ENCODE results near the gene RTP1.

Gene RTP1

DNA sequence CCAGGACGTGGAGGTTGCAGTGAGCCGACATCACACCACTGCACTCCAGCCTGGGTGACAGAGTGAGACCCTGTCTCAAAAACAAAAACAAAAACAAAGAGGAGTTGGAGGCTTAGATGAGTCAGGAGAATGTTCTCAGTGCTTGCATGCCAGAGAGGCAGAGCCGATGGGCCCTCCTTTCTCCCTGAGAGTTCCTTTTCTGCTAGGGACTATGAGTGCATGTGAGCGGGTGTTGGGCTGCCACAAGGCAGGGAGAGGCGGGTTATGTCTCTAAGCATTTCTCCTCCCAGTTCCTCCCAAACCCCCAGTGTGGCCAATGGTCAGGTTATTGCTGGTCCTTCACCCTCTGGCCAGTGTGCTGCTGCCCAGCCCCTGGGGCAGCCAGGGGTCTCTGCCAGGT, 45.1 kb downstream of the RTP1 start:
- H3K4me3 ChIP-seq (ENCODE audit: low read depth, low read length): no peak overlapping the region
- TF ChIP-seq, protein P1, sequence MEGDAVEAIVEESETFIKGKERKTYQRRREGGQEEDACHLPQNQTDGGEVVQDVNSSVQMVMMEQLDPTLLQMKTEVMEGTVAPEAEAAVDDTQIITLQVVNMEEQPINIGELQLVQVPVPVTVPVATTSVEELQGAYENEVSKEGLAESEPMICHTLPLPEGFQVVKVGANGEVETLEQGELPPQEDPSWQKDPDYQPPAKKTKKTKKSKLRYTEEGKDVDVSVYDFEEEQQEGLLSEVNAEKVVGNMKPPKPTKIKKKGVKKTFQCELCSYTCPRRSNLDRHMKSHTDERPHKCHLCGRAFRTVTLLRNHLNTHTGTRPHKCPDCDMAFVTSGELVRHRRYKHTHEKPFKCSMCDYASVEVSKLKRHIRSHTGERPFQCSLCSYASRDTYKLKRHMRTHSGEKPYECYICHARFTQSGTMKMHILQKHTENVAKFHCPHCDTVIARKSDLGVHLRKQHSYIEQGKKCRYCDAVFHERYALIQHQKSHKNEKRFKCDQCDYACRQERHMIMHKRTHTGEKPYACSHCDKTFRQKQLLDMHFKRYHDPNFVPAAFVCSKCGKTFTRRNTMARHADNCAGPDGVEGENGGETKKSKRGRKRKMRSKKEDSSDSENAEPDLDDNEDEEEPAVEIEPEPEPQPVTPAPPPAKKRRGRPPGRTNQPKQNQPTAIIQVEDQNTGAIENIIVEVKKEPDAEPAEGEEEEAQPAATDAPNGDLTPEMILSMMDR (IDR thresholded peaks at IDR 0.05; ENCODE audit: borderline replicate concordance, insufficient read depth, low read depth, low read length): no peak

DNA sequence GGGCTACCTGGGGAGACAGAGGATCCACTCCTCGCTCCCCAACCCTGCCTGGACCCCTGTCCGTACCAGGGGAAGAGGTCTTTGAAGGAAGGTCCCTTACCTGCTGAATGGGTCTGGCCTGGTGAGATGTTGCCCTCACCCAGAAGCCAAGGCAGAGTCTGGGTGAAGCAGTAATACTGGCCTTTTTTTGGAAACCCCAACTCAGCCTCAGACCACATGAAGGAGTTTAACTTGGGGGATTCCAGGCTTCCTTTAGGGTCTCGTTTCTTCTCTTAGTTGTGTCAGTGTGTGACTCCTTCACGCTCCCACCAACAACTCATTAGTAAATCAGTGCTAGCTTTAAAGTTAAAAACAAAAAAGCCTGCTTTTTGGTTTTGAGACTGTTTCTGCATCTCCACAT, 45.6 kb downstream of the RTP1 start:
- TF ChIP-seq, protein P1 (IDR thresholded peaks at IDR 0.05; ENCODE audit: borderline replicate concordance, insufficient read depth, low read depth, low read length): no peak
- H3K4me3 ChIP-seq (ENCODE audit: low read depth, low read length): no peak overlapping the region

DNA sequence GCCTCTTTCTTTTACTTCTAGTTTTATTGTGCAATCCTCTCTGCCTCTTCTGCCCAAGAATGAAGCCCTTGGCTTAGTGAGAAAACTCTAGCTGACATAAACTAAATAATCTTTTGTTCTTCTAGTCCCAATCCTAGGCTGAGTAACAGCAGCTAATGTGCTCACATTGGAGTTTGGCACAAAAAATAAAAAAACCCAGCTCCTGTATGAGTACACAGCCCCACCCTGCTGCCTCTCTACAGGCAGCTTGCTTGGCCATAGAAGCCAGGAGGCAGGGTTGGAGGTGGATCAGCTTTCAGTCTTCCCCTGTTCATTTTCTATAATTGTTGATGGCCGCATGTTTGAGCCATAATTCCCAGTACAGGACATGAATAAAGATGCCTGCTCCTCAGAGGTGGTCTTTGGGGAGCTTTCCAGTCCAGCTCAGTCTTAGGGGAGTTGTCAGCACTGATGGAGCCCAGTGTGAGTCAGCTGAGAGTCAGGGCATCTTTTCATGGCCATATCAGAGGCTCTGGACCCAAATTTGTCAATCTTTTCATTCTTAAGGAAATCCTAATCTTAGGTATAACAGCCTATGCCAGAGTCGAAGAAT, 46.7 kb downstream of the RTP1 start:
- TF ChIP-seq, protein P1 (IDR thresholded peaks at IDR 0.05; ENCODE audit: borderline replicate concordance, insufficient read depth, low read depth, low read length): no peak
- H3K4me3 ChIP-seq (ENCODE audit: low read depth, low read length): no peak overlapping the region

DNA sequence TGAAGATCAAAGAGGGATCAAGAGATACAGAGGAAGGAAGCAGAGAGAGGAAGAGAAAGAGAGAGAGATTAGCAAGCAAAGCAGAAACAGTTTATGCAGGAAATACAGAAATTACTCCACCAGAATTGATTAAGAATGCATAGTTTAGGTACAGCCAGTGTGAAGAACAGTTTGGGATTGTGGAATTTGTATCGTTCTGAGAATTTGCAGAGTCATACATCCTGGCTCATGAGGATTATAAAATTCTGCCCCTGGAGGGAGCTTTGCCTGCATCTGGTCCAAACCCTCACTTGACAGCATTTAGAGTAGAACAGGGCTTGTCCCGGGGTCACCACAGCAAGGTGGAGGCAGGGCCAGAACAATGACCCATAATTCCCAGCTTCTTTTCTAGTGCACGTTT, 50.1 kb downstream of the RTP1 start:
- no peak overlapping the region for H3K4me3 ChIP-seq (ENCODE audit: low read depth, low read length)
- TF ChIP-seq, protein P1 (IDR thresholded peaks at IDR 0.05; ENCODE audit: borderline replicate concordance, insufficient read depth, low read depth, low read length): no peak

All from GM12875 (cell line).